Fibroblast of villous mesenchyme (primary cell): ENCODE results near the gene CGB3. TPM values are rescaled to one million over a fixed set of nuclear protein-coding genes. Genes with fewer than 3 reads are reported as not detected.

Experiments
- DNase-seq: peaks from one replicate; pipeline ENCODE4 v3.0.0-alpha.2; 2010; ENCODE audit warnings: low read depth
- H3K4me3 ChIP-seq: 2 replicates; pipeline ENCODE4 v1.5.1; 2011; ENCODE audit warnings: low read depth, mild to moderate bottlenecking, low read length
- CTCF ChIP-seq: IDR thresholded peaks from 2 replicates; pipeline ENCODE4 v1.5.1; 2012; ENCODE audit warnings: low read depth, mild to moderate bottlenecking, low read length; ENCODE audit not compliant: insufficient read depth
- total RNA-seq: library from RNA; depleted of rRNA; stranded (reverse); fragments of >200 nt; gene quantifications from 2 replicates; pipeline ENCODE4 v1.2.3, GENCODE V29; 2012

CGB3 gene
- total RNA-seq, 1 donor: not detected

GRCh38 chr19:48999481-49000325 is 24.4 kb downstream of the CGB3 start:
- peak; percentile 60 for DNase-seq
- no peak overlapping the region for H3K4me3 ChIP-seq
- TF ChIP-seq CTCF: peak; percentile 83

GRCh38 chr19:48997972-48998371 is 26.2 kb downstream of the CGB3 start:
- H3K4me3 ChIP-seq: no peak overlapping the region
- peak; percentile 71 for TF ChIP-seq CTCF
- DNase-seq: peak; percentile 47

- no peak for DNase-seq
- TF ChIP-seq CTCF: no peak
- peak overlapping the region; percentile 95 for H3K4me3 ChIP-seq
These were observed 30.1 kb downstream of the CGB3 start for GRCh38 chr19:48994035-48994386.

- DNase-seq: peak; percentile 100
- TF ChIP-seq CTCF: peak; percentile 73
- peak within 1 kb of the TSS; percentile 95 for H3K4me3 ChIP-seq
These were observed 30.7 kb downstream of the CGB3 start, which contains the start of the genes GYS1 and RUVBL2 for GRCh38 chr19:48993175-48994034. GYS1 (minus strand) TSS chr19:48993309; CDS start chr19:48993112, 197 bp downstream. RUVBL2 (plus strand) TSS chr19:48993887; CDS start chr19:48993912, 25 bp downstream.

- TF ChIP-seq CTCF: no peak
- DNase-seq: no peak
- H3K4me3 ChIP-seq: peak overlapping the region; percentile 95
These were observed 31.5 kb downstream of the CGB3 start for GRCh38 chr19:48992581-48993174.

- TF ChIP-seq CTCF: no peak
- H3K4me3 ChIP-seq: peak overlapping the region; percentile 95
- DNase-seq: peak; percentile 85
These were observed 32.1 kb downstream of the CGB3 start for GRCh38 chr19:48991873-48992580.
